HEK293 (cell line): ENCODE data around the gene ACTL6B.
A peak's percentile ranks its signal among the peaks of the same experiment; 100 is the strongest.

ENCODE experiments used
- CTCF ChIA-PET: fragments of 350-600 bp; formaldehyde crosslinking; extraction: SDS; loops from one replicate; lab custom pipeline; 2021; ENCODE audit warnings: antibody characterized with exemption; lab: Yijun Ruan, JAX
- POLR2A ChIA-PET: fragments of 300-600 bp; formaldehyde crosslinking; extraction: SDS; loops from one replicate; lab custom pipeline; 2020; ENCODE audit warnings: antibody characterized with exemption, inconsistent platforms; lab: Yijun Ruan, JAX
- H3K27ac ChIP-seq: fragments of 200-500 bp; sonication (Bioruptor generic); 2 replicates; pipeline ENCODE4 v1.5.1; 2014; ENCODE audit warnings: low read depth, low read length, control low read depth, inconsistent platforms; ENCODE audit errors: extremely low read depth
- H3K36me3 ChIP-seq, 2 experiments: fragments of 200-500 bp in 1 of 2; sonication (Bioruptor generic) in 1 of 2; 1 replicate in 1 of 2; 2 replicates in 1 of 2; pipeline ENCODE4 v1.5.1; 2014 to 2017; ENCODE audit warnings: inconsistent platforms in 2 of 2, low read length in 2 of 2; ENCODE audit not compliant: control insufficient read depth in 2 of 2, insufficient read depth in 1 of 2
- H3K4me1 ChIP-seq: fragments of 200-500 bp; sonication (Bioruptor generic); 2 replicates; pipeline ENCODE4 v1.5.1; 2014; ENCODE audit warnings: mild to moderate bottlenecking, low read length, inconsistent platforms; ENCODE audit not compliant: control insufficient read depth, insufficient read depth
- H3K4me3 ChIP-seq: 2 replicates; pipeline ENCODE4 v1.5.1; 2011; ENCODE audit warnings: low read depth, mild to moderate bottlenecking, control low read depth, low read length, moderate library complexity
- H3K9me3 ChIP-seq: fragments of 200-500 bp; sonication (Bioruptor generic); 2 replicates; pipeline ENCODE4 v1.5.1; 2014; ENCODE audit warnings: low read depth, low read length, inconsistent platforms; ENCODE audit not compliant: control insufficient read depth, insufficient read depth
- BCL6B ChIP-seq: fragments of 450-650 bp; formaldehyde crosslinking; IDR thresholded peaks from 2 replicates; pipeline ENCODE4 v1.5.1; 2017; ENCODE audit warnings: missing biosample characterization, missing genetic modification characterization
- GFI1B ChIP-seq: fragments of 450-650 bp; formaldehyde crosslinking; IDR thresholded peaks from 2 replicates; pipeline ENCODE4 v1.5.1; 2016; ENCODE audit warnings: missing biosample characterization, missing genetic modification characterization
- HOXC10 ChIP-seq: sonication (generic); formaldehyde crosslinking; IDR thresholded peaks from 2 replicates; pipeline ENCODE4 v1.8.1; 2023; ENCODE audit warnings: mild to moderate bottlenecking, missing genetic modification reagents
- KLF1 ChIP-seq: fragments of 450-650 bp; formaldehyde crosslinking; IDR thresholded peaks from 2 replicates; pipeline ENCODE4 v1.5.1; 2016; ENCODE audit warnings: missing biosample characterization, missing genetic modification characterization
- PRDM10 ChIP-seq: fragments of 450-650 bp; formaldehyde crosslinking; IDR thresholded peaks from 2 replicates; pipeline ENCODE4 v1.5.1; 2016; ENCODE audit warnings: missing biosample characterization, missing genetic modification characterization
- REST ChIP-seq: fragments of 450-650 bp; formaldehyde crosslinking; IDR thresholded peaks from 2 replicates; pipeline ENCODE4 v1.5.1; 2016; ENCODE audit warnings: missing biosample characterization, missing genetic modification characterization
- ZBTB1 ChIP-seq: fragments of 450-650 bp; formaldehyde crosslinking; IDR thresholded peaks from 2 replicates; pipeline ENCODE4 v1.5.1; 2016; ENCODE audit warnings: missing biosample characterization, missing genetic modification characterization
- ZNF121 ChIP-seq: fragments of 450-650 bp; formaldehyde crosslinking; IDR thresholded peaks from 2 replicates; pipeline ENCODE4 v1.5.1; 2016; ENCODE audit warnings: missing biosample characterization, missing genetic modification characterization
- ZNF155 ChIP-seq: fragments of 450-650 bp; formaldehyde crosslinking; IDR thresholded peaks from 2 replicates; pipeline ENCODE4 v1.5.1; 2016; ENCODE audit warnings: missing biosample characterization, missing genetic modification characterization
- ZNF157 ChIP-seq: fragments of 450-650 bp; formaldehyde crosslinking; IDR thresholded peaks from 2 replicates; pipeline ENCODE4 v1.5.1; 2016; ENCODE audit warnings: missing biosample characterization, missing genetic modification characterization
- ZNF16 ChIP-seq: fragments of 450-650 bp; formaldehyde crosslinking; IDR thresholded peaks from 2 replicates; pipeline ENCODE4 v1.5.1; 2016; ENCODE audit warnings: low read depth, missing biosample characterization, missing genetic modification characterization
- ZNF221 ChIP-seq: fragments of 450-650 bp; formaldehyde crosslinking; IDR thresholded peaks from 2 replicates; pipeline ENCODE4 v1.5.1; 2017; ENCODE audit warnings: missing biosample characterization, missing genetic modification characterization, borderline replicate concordance
- ZNF23 ChIP-seq: fragments of 450-650 bp; formaldehyde crosslinking; IDR thresholded peaks from 2 replicates; pipeline ENCODE4 v1.5.1; 2016; ENCODE audit warnings: missing biosample characterization, missing genetic modification characterization, borderline replicate concordance
- ZNF521 ChIP-seq: fragments of 450-650 bp; formaldehyde crosslinking; IDR thresholded peaks from 2 replicates; pipeline ENCODE4 v1.5.1; 2017; ENCODE audit warnings: missing biosample characterization, mild to moderate bottlenecking, missing genetic modification characterization
- ZNF548 ChIP-seq: fragments of 450-650 bp; formaldehyde crosslinking; IDR thresholded peaks from 2 replicates; pipeline ENCODE4 v1.5.1; 2016; ENCODE audit warnings: missing biosample characterization, missing genetic modification characterization
- ZNF580 ChIP-seq: fragments of 450-650 bp; formaldehyde crosslinking; IDR thresholded peaks from 2 replicates; pipeline ENCODE4 v1.5.1; 2016; ENCODE audit warnings: missing biosample characterization, missing genetic modification characterization
- ZNF596 ChIP-seq: fragments of 450-650 bp; IDR thresholded peaks from 2 replicates; pipeline ENCODE4 v1.5.0; 2018; ENCODE audit warnings: missing biosample characterization, mild to moderate bottlenecking, missing genetic modification characterization, moderate library complexity
- ZNF664 ChIP-seq: fragments of 450-650 bp; formaldehyde crosslinking; IDR thresholded peaks from 2 replicates; pipeline ENCODE4 v1.5.1; 2016; ENCODE audit warnings: missing biosample characterization, missing genetic modification characterization
- TF ChIP-seq, protein P1 (sequence below): fragments of 450-650 bp; formaldehyde crosslinking; IDR thresholded peaks from 2 replicates; pipeline ENCODE4 v1.5.1; 2016; ENCODE audit warnings: missing biosample characterization, missing genetic modification characterization

The ACTL6B gene

DNA sequence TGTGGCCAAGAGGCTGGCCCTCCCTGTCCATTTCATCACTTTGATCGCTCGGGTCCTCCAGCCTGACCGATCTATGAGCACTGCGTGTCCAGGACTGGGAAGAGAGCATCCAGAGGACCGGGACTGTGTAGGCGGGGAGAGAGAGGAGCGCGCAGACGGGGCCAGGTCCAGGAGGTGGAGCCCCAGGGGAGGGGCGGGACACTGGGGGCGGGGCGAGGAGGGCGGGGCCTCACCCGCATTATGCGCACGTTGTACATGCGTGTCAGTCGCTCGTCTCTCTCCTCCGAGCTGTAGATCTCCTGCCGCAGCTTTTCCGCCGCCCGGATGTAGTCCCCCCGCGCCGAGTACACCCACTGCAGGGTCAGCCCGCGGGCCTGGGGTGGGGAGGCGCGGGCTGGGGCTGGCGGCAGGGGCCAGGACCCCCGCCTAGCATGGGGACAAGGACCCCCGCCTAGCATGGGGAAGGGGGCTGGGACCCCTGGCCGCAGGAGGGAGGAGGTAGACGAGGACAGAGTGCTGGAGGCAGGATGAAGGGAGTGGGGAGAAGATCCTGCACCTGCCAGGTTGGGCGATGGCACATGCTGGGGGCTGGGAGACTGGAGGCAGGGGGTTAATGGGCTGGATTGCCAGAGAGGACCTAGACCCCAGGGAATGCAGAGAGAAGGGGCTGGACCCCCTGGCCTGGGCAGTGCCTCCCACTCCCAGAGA, 29.6 kb downstream of the ACTL6B start (continued):
- TF ChIP-seq, protein P1, sequence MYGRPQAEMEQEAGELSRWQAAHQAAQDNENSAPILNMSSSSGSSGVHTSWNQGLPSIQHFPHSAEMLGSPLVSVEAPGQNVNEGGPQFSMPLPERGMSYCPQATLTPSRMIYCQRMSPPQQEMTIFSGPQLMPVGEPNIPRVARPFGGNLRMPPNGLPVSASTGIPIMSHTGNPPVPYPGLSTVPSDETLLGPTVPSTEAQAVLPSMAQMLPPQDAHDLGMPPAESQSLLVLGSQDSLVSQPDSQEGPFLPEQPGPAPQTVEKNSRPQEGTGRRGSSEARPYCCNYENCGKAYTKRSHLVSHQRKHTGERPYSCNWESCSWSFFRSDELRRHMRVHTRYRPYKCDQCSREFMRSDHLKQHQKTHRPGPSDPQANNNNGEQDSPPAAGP, result no peak
- no peak for TF ChIP-seq ZNF16 (tag by site-specific recombination)
- no peak for TF ChIP-seq ZBTB1
- no peak for TF ChIP-seq ZNF155 (tag by site-specific recombination)
- TF ChIP-seq BCL6B (tag by site-specific recombination), result no peak
- TF ChIP-seq REST, result no peak

GRCh38 chr7:100626055-100626454, 30.2 kb downstream of the ACTL6B start:
- ChIA-PET POLR2A (interaction anchor here (0.6 to 4.8 kb wide), 7 partner anchors 10 to 264 kb away, joined by 3 to 28 read pairs (median 4); partner anchors contain the start of genes AGFG2, FBXO24, LRCH4 and MOSPD3), CTCF (interaction anchor here (0.7 to 1.5 kb wide), 4 partner anchors 9 to 225 kb away, joined by 3 to 5 read pairs (median 4); no protein-coding TSS in a partner anchor)
- Histone ChIP-seq H3K4me1 (no peaks in the 10 kb centered on the region), H3K27ac (no peak overlapping the region), H3K9me3 (no peaks in the 10 kb centered on the region)
- no peak for TF ChIP-seq ZNF596 (tag by site-specific recombination)
- no peak for TF ChIP-seq ZNF548 (tag by site-specific recombination)
- TF ChIP-seq GFI1B, result no peak
- TF ChIP-seq ZNF580, result peak; percentile 92
- TF ChIP-seq, all 188 proteins: peak for 1
- H3K4me3 ChIP-seq, result no peak overlapping the region
- no peaks in the 10 kb centered on the region for H3K36me3 ChIP-seq

- H3K4me3 ChIP-seq, result no peak overlapping the region
- no peaks in the 10 kb centered on the region for H3K36me3 ChIP-seq
- H3K4me1 ChIP-seq, result no peaks in the 10 kb centered on the region
- no peak overlapping the region for H3K27ac ChIP-seq
- ChIA-PET CTCF (interaction anchor here (0.7 to 0.8 kb wide), 2 partner anchors 10 to 83 kb away, joined by 4 read pairs; no protein-coding TSS in a partner anchor), POLR2A (interaction anchor here (1.9 to 4.8 kb wide), 2 partner anchors 38 kb away, joined by 7 to 28 read pairs; partner anchors contain the start of genes FBXO24 and LRCH4)
- H3K9me3 ChIP-seq, result no peaks in the 10 kb centered on the region
- TF ChIP-seq ZNF221 (tag by site-specific recombination), result no peak
- TF ChIP-seq ZNF23 (tag by site-specific recombination), result no peak
- TF ChIP-seq ZNF521 (tag by site-specific recombination), result no peak
- peak; percentile 71 for TF ChIP-seq PRDM10 (tag by site-specific recombination)
- no peak for TF ChIP-seq ZNF664 (tag by site-specific recombination)
- peak; percentile 89 for TF ChIP-seq ZNF121 (tag by site-specific recombination)
- TF ChIP-seq ZNF157 (tag by site-specific recombination), result no peak
- TF ChIP-seq KLF1 (tag by site-specific recombination), result peak; percentile 84
- TF ChIP-seq HOXC10 (CRISPR knock-in tag), result no peak
Measured at GRCh38 chr7:100623951-100624824, 32.1 kb downstream of the ACTL6B start.
